ENCODE results near the gene PANX1.

- TF ChIP-seq, protein P1, sequence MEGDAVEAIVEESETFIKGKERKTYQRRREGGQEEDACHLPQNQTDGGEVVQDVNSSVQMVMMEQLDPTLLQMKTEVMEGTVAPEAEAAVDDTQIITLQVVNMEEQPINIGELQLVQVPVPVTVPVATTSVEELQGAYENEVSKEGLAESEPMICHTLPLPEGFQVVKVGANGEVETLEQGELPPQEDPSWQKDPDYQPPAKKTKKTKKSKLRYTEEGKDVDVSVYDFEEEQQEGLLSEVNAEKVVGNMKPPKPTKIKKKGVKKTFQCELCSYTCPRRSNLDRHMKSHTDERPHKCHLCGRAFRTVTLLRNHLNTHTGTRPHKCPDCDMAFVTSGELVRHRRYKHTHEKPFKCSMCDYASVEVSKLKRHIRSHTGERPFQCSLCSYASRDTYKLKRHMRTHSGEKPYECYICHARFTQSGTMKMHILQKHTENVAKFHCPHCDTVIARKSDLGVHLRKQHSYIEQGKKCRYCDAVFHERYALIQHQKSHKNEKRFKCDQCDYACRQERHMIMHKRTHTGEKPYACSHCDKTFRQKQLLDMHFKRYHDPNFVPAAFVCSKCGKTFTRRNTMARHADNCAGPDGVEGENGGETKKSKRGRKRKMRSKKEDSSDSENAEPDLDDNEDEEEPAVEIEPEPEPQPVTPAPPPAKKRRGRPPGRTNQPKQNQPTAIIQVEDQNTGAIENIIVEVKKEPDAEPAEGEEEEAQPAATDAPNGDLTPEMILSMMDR (IDR thresholded peaks at IDR 0.05) = no peak
- no peak for TF ChIP-seq POLR2AphosphoS5 (IDR thresholded peaks at IDR 0.05)
These were observed 64.6 kb downstream of the PANX1 start for GRCh38 chr11:94193288-94193687.

Measured in transverse colon (tissue), 4 donors.